HG02759 (cell line): ENCODE results near the gene PXN.
"Not testable (repeated sequence)": the region's sequence is repeated elsewhere in the genome, so short reads cannot be mapped to it uniquely, and the experiment has no call there.

Experiments used
- ATAC-seq: cut with Tn5 transposase; IDR thresholded peaks from one replicate; pipeline ENCODE4 v1.9.1; 2021; ENCODE audit warnings: mild to moderate bottlenecking, moderate library complexity; ENCODE audit not compliant: unreplicated experiment

PXN gene

DNA sequence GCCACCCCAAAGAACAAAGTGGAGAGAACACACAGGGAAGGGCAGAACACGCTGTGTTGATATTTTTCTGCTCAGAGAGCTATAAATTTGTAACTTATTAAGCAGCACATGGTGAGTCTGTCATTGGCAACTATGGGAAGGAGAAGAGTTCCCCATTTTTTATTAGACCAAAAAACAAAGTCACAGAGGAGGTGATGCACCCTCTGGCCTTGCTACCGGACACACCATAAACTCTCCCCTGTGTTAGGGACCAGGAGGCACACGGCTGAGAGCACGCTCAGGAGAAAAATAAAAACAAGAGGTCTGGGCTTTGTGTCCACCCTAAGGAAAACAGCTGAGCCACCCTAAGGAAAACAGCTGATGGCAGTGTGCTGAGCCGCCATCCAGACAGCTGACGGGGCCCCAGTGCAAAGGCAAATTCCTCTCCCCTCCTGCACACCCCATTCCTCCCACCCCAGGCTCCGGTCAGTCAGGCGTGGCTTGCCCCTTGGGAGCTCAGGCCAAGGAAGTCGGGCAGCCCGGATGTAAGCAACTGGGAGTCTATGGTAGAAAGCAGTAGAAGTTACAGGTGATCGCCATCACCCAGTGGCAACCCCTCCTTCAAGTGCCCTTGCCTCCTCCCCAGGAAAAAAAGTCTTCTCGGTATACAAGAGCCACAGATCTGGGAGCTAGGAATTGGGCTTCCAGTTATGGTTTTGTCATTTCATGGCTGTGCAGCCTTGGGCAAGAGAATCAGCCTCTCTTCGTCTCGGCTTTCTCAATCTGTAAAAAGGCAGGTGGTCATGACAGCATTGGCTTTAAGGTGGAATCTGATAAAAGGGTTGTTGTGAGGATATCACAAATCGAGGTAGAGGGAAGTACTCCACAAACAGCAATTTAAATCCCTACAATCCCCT is 2.4 kb downstream of the PXN start:
- ATAC-seq = no peak

DNA sequence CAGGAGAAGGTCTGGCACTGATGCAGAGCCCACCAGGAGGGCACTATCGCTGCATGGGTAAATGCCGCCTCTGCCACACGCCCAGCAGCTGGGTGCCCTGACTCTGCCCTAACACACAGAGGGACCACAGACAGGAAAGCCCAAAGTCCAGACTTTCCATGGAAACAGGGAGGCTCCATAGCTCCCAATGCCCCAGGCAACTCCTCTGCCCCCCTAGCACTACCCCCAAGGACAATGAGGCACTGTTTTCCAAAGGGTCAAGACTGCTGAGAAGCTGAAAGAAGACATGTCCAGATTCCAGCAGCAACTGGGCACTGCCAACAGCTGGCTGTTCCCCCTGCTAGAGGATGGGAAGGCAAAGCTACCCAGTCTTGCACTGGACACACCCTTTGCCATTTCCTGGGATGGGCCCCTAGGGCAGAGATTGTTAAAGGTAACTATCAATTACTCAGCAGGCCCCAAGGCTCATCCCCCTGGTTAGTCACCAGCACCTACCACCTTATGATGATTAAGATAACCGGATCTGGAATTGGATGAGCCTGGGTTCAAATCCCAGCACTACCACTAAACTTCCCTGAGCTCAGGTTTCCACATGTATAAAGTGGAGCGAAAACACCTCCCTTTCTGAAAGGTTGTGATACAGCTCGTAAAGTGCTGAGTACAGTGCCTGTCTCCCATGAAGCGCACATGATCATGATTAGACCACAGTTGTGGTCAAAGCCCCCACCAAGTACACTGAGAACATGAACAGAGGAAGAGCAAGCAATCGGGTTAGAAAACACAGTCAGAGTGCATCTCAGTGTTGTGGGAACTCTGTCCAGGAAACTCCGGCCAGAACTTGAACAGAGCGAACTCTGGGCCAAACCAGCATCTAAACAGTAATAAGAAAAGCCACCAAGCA is 3.3 kb downstream of the PXN start:
- ATAC-seq = no peak

DNA sequence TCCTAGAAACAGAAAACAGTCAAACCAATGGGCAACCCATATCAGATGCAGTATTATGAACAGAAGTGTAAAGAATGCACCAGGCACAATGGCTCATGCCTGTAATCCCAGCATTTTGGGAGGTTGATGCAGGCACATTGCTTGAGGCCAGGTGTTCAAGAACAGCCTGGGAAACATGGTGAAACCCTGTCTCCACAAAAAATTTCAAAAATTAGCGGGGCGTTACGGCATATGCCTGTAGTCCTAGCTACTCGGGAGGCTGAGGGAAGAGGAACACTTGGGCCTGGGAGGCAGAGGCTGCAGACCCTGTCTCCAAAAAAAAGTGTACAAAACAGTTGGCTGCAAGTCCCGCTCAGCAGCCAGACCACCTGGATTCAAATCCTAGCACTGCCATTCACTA is 4.9 kb downstream of the PXN start:
- ATAC-seq = no peak

DNA sequence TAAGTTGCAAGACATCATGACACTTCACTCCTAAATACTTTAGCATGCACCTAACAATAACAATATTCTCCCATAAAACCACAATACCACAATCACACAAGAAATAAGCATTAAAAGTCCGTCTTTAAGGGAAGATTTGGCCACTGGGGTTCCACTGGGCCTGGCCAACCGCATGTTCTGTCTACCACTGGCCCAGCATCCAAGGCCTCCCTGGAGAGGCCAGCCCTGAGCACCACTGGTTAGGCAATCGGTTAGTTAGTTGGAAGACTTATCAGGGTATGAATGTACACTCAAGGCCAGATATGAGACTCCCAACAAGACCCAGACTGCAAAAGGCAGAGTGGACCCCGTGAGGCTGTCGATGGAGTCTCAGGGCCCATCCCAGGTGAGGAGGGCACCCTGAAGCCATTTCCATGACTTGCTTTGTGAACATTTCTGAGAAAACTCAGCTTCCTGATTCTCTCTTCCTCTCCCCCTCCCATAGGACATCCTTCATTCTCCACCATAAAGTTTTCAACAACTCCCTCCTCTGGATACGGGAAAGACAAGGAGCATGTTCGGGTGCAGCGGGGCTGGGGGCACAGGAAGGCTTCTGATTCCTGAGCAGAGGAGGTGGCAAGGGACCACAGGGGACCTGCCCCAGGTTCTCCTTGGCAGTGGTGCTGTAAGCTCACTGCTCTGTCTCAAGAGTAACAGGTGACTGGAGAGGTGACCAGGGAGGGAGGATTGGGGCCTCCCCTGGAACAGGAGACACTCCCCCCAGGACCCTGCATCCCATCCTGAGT is 5.9 kb downstream of the PXN start:
- no peak for ATAC-seq

DNA sequence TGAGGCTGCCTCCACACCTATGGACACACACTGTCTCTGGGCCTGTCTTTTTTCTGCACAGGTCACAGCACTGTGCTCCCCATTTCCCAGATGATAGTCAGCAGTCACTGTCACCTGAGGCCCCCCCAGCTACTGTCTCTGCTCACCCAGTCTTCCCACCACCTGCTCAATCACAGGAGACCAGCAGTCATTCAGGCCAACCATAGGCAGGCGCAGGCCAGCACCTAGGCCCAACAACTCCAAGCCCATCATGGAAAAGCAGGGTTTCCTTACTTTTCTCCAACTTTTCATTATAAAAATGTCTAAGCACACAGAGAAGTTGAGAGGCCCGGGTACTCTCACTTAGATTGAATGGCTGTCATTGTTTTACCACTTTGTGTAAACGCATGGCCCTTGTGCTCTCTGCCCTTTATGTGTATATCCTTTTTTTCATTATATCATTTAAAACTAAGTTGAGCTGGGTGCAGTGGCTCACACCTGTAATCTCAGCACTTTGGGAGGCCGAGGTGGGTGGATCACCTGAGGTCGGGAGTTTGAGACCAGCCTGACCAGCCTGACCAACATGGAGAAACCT is 7.1 kb downstream of the PXN start:
- no peak for ATAC-seq

DNA sequence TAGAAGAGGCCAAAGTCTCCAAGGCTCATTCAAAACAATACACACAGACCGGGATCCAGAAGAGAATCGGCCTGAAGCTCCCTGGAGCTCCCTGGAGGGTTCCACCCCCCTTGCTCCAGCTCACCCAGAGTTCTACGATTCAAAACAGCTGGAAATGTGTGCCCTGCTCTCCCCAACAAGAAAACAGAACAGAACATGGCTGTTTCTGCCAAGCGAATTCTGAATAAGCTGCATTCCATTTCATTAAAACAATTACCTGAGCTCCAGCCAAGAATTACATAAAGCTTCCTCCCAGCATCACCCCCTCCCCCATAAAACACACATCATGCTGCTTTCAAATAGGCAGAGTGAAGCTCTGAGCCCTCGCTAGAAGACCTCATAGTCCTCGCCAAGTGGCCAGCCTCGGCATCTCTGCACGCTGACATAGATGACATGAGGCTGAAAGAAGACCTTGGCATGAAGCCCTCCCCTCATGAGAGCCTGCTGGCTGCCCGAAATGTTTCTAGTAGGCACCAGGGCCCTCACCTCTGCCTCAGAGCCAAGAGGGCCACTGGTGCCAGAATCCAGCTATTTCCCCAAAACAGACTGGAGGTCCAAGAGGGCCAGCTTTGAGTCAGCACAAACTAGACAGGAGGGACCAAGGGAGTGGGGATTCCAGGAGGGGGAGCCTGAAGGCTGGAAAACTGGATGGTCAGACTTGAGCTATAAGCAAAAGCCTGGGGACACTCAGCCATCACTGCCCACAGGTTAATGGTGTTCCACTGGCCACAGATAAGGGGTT is 8.3 kb downstream of the PXN start:
- no peak for ATAC-seq

DNA sequence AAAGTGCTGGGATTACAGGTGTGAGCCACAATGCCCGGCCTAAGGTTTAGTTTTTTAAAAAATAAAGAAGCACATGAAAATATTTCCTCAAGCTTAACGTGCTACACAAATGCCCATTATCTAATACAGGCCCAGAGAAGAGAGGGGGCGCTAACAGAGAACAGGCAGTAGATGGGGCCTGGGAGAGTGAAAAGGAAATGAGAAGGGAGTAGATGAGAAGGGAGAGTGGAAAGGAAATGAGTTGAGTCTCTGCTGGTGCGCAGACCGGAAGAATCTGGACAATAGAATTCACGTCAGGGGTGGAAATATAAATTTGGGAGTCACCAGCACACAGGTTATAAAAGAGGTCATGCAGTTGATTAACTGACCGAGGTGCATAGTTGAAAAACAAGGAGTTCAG is 10.7 kb downstream of the PXN start:
- no peak for ATAC-seq

DNA sequence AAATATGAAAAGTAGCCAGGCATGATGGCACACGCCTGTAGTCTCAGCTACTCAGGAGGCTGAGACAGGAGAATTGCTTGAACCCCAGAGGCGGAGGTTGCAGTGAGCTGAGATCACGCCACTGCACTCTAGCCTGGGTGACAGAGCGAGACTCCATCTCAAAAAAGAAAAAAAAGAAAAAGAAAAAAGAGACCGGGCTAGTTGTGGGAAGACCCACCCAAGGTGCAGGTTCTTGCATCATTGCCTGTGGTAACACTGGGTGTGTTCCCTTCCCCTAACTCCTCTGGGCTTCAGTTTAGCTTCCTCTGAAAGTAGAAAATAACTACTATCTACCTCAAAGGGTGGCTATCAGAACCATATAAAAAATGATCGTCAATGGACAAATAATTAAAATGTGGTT is 12.2 kb downstream of the PXN start:
- ATAC-seq = peak; percentile 54

DNA sequence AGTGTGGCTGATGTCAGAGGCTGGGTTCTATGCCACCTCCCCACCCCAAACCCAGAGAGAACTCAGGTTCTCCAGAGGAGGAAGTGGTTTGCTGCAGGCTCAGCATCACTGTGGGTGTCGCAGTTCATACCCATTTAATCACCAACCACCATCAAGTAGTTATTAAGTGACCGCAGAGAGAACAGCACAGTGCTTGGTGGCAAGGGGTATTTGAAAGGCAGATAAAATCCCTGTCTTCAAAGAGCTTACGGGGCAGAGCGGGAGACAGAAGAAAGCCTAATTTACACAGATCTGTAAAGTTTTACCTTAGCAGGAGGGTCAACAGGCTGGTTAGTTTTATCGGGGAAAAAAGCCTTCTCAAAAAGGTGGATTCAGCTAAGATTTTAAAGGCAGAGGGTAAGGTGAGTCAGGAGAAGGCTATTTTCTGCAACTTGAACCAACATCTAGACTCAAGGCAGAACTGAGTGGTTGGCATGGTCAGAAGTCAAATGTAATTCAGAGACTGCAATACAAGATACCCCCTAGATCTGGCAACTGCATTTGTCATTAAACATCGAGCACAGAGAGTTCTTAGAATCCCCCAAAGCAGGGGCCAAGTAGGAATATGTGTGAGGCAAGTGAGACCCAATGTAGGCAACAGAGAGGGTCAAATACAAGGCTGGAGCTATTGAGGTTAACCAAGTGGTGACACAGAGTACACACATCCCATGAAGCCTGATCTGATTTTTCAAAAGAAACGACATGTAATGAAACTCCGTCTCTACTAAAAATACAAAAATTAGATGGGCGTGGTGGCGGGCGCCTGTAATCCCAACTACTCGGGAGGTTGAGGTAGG is 13.2 kb downstream of the PXN start:
- no peak for ATAC-seq

DNA sequence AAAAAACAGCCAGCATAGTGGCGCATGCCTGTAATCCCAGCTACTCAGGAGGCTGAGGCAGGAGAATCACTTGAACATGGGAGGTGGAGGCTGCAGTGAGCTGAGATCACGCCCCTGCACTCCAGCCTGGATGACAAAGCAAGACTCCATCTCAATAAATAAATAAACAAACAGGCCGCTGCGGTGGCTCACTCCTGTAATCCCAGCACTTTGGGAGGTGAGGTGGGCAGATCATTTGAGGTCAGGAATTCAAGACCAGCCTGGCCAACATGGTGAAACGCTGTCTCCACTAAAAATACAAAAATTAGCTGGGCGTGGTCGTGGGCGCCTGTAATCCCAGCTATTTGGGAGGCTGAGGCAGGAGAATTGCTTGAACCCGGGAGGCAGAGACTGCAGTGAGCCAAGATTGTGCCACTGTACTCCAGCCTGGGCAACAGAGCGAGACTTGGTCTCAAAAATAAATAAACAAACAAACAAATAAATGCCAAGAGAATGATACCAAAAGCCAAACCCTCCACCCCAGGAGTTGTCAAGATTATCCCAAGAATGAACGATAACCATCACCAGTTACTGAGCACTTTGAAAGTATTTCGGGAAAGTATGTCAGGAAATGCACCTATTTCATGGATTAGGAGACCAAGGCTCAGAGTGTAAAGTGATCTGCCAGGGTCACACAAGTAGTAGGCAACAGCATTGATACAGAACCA is 14.0 kb downstream of the PXN start:
- ATAC-seq = not testable (repeated sequence)

DNA sequence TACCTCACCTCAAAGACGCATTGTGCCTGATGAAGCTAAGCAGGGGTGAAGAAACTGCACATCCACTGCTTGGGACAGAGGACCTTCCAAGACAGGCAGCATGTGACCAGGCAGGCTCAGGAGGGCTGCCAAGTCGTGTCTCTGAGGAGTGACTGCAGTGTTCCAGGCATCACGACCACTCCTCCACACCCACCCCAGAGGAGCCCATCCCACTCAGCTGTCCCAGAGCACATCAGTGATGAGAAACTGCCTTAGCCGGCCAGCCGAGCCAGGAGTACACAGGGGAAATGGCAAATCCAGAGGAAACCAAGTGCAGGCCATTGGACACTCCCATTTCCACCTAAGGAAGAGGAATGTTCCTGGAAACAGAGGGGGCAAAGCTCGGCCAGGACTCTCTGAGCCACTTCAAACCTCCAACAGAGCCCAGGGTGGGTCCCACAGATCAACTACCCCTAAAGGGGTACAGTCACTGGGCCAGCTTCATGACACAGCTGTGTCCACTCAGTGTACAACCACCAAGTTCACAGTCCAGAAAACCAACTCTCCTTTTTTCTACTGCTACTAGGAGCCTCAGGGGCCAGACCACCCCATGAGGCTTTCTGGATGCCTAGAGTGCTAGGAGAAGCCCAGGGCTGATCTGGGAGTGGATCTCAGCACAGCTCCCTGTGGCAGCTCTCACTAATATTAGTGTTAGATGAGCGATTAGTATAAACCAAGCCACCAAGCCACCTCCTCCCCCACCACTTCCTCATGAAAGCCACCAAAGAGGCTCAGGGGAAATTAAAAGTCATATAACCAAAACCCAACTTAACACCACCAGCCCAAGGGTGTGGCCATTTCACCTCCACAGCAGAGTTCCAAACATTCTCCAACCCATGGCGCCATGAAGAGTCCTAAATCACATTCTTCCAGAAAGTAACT is 15.4 kb downstream of the PXN start:
- ATAC-seq = no peak

DNA sequence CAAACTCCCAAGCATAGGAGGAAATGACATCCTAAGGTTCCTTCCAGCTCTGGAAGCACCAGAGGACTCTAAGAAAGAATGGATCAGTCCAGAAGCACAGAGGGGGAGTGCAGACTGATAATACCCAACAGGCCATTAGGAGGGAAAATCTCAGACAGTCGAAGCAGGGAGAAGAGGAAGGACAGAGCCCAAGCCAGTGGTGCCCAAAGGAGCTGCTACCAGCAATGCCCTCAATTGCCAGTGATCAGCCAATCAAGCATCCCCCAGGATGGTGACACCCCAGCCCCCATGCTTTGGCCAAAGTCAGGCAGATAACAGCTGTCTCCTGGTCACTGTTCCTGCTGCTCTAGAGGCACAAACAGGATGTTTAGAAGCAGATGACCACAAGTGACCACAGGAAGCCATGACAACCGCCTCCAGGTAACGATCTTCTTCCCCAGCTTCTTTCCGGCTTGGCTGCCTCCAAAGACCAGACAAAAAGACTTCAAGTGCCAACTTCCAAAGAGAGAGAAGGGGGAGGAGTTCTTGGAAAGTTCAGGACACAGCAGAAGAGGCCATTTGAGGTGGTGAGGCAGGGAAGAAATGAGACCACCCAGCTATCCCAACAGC is 16.2 kb downstream of the PXN start:
- ATAC-seq = no peak

DNA sequence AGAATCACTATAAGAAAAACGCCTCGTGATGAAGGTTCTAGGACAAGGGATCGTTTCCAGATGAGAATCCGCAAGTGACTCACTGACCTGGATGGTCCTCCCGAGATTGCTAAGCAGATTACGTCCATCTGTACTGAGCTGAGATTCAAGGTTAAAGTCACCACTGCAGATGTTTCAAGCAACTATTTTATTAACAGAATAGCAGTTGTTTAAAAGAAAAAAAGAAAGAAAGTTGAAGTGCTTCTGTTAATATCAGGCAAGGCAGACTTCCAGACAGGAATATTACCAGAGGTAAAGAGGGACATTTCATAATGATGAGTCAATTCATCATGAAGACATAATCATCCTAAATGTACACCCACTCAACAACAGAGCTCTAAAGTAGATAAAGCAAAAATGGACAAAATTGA is 17.9 kb downstream of the PXN start:
- no peak for ATAC-seq

DNA sequence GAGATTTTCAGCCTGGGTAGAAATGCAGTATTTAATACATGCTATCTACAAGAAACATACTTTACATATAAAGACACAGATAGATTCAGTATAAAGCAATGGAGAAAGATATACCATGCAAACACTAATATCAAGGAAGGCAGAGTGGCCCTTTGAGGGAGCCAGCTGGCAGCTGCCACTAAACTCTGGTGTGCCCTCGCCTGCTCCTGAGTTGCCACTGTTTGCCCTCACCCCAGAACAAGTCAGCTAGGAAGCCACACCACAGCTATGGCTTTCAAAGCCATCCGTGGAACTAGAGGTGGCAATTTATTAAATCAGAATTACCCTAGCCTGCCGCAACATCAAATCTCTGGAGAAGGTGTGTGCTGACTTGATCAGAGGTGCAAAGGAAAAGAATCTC is 18.3 kb downstream of the PXN start:
- no peak for ATAC-seq

DNA sequence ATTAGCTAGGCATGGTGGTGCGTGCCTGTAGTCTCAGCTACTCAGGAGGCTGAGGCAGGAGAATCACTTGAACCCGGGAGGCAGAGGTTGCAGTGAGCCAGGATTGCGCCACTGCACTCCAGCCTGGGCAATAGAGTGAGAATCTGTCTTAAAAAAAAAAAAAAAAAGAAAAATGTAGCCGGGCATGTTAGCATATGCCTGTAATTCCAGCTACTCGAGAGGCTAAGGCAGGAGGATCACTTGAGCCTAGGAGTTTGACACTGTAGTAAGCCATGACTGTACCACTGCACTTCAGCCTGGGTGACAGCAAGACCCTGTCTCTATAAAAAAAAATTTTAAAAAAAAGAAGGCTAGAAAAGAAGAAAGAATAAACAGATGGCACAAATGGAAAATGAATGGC is 18.8 kb downstream of the PXN start:
- ATAC-seq = not testable (repeated sequence)

DNA sequence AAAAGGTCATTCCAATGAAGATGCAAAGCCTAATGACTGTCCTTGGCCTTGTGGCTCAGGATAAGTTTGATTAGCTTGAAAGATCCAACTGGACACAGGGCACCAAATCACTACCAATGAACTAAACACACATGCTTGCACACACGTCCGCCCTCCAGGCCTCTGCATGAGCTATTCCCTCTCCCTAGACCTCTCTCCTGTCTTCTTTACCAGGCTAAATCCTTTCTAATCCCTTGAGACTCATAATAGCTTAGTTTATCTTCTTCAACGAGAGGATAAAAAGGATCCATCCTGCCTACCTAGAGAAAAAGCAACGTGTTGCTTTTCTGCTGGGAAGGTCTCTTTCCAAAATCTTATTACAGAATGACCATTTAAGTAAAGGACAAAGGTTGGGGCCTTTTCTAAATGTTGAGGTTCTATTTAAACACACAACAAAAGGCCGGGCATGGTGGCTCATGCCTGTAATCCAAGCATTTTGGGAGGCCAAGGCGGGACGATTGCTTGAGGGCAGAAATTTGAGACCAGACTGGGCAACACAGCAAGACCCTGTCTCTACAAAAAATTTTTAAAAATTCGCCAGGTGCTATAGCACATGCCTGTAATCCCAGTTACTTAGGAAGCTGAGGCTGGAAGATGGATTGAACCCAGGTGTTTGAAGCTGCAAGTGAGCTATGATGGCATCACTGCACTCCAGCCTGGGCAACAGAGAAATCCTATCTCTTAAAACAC is 22.4 kb downstream of the PXN start:
- ATAC-seq = no peak
